Measurements from ENCODE around the gene FSD1. TPM values are rescaled to one million over a fixed set of nuclear protein-coding genes. Genes with fewer than 3 reads are reported as not detected.

Gene FSD1
- total and polyA plus RNA-seq, 9 of the 15 experiments (the other 6 are each of a cell fraction or from before 2014, with no cell fraction given): 0.11 to 1.9 (median 0.94) TPM; not detected in 1

DNA sequence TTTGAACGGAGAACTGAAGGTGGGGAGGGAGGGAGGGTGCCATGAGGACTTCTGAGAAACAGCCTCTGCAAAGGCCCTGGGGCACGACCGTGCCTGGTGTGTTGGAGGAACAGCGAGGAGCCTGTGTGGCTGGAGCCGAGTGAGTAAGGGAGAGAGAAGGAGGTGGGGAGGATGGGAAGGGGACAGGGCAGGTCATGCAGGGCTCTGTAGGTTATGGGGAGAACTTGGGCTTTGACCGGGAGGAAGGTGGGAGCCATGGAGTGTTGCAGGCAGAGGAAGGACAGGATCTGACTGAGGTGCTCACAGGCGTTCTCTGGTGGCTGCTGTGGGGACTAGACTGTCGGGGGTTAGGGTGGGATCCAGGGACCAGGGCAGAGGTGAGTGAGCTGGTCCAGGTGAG, 45.7 kb downstream of the FSD1 start:
- intact Hi-C loops (cut with micrococcal nuclease) (no loop called here), in situ Hi-C loops (cut with MboI) (no loop called here)
- Histone ChIP-seq H3K9me3 (replicated peaks; ENCODE audit: control insufficient read depth, insufficient read depth, low read depth, low read length) (no peaks in the 10 kb centered on the region), H3K4me2 (ENCODE audit: insufficient read depth, low read length) (no peak overlapping the region), H3K79me2 (ENCODE audit: control insufficient read depth, insufficient read depth, low read length) (no peaks in the 10 kb centered on the region; the same call in 2 of the 3 replicates), H3K9ac (ENCODE audit: insufficient read depth in 1 of 2, low read depth in 2 of 2, low read length in 2 of 2) (peak overlapping the region in 1 of 2 experiments; percentile 79; a peak in 2 of 4 replicates), H3K4me1 (replicated peaks in 1 of 2; ENCODE audit: control insufficient read depth in 2 of 2, insufficient read depth in 2 of 2, low read length in 2 of 2) (peaks cover 0 to 27% of the 10 kb centered on the region in 2 experiments; a peak in 2 of 5 replicates), H2AFZ (ENCODE audit: low read depth, low read length) (no peak overlapping the region), H3K36me3 (ENCODE audit: control insufficient read depth, insufficient read depth, low read length) (peaks cover 22% of the 10 kb centered on the region; the same call in 2 of the 3 replicates), H3K4me3 (no peak overlapping the region), H4K20me1 (replicated peaks; ENCODE audit: control insufficient read depth, insufficient read depth, low read length) (peaks cover 3% of the 10 kb centered on the region; the same call in 1 of the 2 replicates), H3K9me1 (ENCODE audit: control insufficient read depth, insufficient read depth, low read length) (no peaks in the 10 kb centered on the region), H3K27ac (ENCODE audit: extremely low read depth, low read depth, low read length) (no peak overlapping the region), H3K27me3 (ENCODE audit: control insufficient read depth in 2 of 2, insufficient read depth in 2 of 2, low read length in 2 of 2) (no peaks in the 10 kb centered on the region)
- no TSS peak for BruUV-seq (replicated peaks)
- ChIA-PET CTCF (ENCODE audit: low intra/inter-chr PET ratio) (interaction anchor here (0.5 kb wide), 1 partner anchor 78 kb away, joined by 3 read pairs; no protein-coding TSS in a partner anchor), POLR2A (interaction anchor here (2.1 kb wide), 1 partner anchor 9 kb away, joined by 7 read pairs; no protein-coding TSS in a partner anchor)
- FAIRE-seq (no peak), DNase-seq (ENCODE audit: extremely low read depth in 1 of 4, low spot score in 3 of 4) (no peak), ATAC-seq (no peak)
- WGBS (ENCODE audit: insufficient coverage, low coverage, missing lambda C conversion rate): 69% methylated on average over 4 of the region's 8 CpGs
- peak; percentile 86 for TF ChIP-seq SMARCA5 (IDR thresholded peaks at IDR 0.05)
- TF ChIP-seq, protein P1, sequence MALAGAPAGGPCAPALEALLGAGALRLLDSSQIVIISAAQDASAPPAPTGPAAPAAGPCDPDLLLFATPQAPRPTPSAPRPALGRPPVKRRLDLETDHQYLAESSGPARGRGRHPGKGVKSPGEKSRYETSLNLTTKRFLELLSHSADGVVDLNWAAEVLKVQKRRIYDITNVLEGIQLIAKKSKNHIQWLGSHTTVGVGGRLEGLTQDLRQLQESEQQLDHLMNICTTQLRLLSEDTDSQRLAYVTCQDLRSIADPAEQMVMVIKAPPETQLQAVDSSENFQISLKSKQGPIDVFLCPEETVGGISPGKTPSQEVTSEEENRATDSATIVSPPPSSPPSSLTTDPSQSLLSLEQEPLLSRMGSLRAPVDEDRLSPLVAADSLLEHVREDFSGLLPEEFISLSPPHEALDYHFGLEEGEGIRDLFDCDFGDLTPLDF (CRISPR knock-in tag; IDR thresholded peaks at IDR 0.05): no peak
- no peak for TF ChIP-seq SRSF7 (optimal IDR thresholded peaks at IDR 0.05; ENCODE audit: low read depth, low read length)
- TF ChIP-seq, protein P2, sequence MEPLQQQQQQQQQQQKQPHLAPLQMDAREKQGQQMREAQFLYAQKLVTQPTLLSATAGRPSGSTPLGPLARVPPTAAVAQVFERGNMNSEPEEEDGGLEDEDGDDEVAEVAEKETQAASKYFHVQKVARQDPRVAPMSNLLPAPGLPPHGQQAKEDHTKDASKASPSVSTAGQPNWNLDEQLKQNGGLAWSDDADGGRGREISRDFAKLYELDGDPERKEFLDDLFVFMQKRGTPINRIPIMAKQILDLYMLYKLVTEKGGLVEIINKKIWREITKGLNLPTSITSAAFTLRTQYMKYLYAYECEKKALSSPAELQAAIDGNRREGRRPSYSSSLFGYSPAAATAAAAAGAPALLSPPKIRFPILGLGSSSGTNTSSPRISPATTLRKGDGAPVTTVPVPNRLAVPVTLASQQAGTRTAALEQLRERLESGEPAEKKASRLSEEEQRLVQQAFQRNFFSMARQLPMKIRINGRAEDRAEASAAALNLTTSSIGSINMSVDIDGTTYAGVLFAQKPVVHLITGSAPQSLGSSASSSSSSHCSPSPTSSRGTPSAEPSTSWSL (CRISPR knock-in tag; IDR thresholded peaks at IDR 0.05; ENCODE audit: borderline replicate concordance): no peak
- TF ChIP-seq PHB2 (IDR thresholded peaks at IDR 0.05; ENCODE audit: low read depth): no peak
- 0 out of 2 replicates have a peak, but pooled peaks have one; percentile 55 for TF ChIP-seq PTBP1 (IDR thresholded peaks at IDR 0.05; ENCODE audit: low read depth, low read length)
- TF ChIP-seq ZKSCAN8 (CRISPR knock-in tag; IDR thresholded peaks at IDR 0.05): no peak
- TF ChIP-seq ARID2 (IDR thresholded peaks at IDR 0.05): no peak
- TF ChIP-seq, protein P3, sequence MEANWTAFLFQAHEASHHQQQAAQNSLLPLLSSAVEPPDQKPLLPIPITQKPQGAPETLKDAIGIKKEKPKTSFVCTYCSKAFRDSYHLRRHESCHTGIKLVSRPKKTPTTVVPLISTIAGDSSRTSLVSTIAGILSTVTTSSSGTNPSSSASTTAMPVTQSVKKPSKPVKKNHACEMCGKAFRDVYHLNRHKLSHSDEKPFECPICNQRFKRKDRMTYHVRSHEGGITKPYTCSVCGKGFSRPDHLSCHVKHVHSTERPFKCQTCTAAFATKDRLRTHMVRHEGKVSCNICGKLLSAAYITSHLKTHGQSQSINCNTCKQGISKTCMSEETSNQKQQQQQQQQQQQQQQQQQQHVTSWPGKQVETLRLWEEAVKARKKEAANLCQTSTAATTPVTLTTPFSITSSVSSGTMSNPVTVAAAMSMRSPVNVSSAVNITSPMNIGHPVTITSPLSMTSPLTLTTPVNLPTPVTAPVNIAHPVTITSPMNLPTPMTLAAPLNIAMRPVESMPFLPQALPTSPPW (CRISPR knock-in tag; IDR thresholded peaks at IDR 0.05): no peak
- no peak for TF ChIP-seq MAFG (tag; conservative IDR thresholded peaks at IDR 0.05)
- TF ChIP-seq HEY1 (CRISPR knock-in tag; IDR thresholded peaks at IDR 0.05; ENCODE audit: borderline replicate concordance): no peak
- TF ChIP-seq, protein P4, sequence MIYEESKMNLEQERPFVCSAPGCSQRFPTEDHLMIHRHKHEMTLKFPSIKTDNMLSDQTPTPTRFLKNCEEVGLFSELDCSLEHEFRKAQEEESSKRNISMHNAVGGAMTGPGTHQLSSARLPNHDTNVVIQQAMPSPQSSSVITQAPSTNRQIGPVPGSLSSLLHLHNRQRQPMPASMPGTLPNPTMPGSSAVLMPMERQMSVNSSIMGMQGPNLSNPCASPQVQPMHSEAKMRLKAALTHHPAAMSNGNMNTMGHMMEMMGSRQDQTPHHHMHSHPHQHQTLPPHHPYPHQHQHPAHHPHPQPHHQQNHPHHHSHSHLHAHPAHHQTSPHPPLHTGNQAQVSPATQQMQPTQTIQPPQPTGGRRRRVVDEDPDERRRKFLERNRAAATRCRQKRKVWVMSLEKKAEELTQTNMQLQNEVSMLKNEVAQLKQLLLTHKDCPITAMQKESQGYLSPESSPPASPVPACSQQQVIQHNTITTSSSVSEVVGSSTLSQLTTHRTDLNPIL (CRISPR knock-in tag; IDR thresholded peaks at IDR 0.05): no peak
- TF ChIP-seq NFATC3 (IDR thresholded peaks at IDR 0.05): no peak
- no peak for TF ChIP-seq JUN (IDR thresholded peaks at IDR 0.05; ENCODE audit: borderline replicate concordance, low read depth, low read length)
- TF ChIP-seq JUN (CRISPR knock-in tag; IDR thresholded peaks at IDR 0.05; ENCODE audit: borderline replicate concordance): no peak
